H54 (cell line): ENCODE results near the gene ZNF557.
"Not testable (repeated sequence)": the region's sequence is repeated elsewhere in the genome, so short reads cannot be mapped to it uniquely, and the experiment has no call there.

Experiments used
- DNase-seq: peaks from one replicate; pipeline ENCODE4 v3.0.0; 2011; ENCODE audit warnings: low spot score, mixed read lengths; ENCODE audit not compliant: insufficient read length
- FAIRE-seq: peaks from 3 replicates; lab custom pipeline; 2011; peaks lifted over from hg19 to GRCh38; lab: Jason Lieb, UNC
- POLR2A ChIP-seq: IDR thresholded peaks from 2 replicates; pipeline ENCODE4 v1.6.1; 2011; ENCODE audit warnings: low read depth, mild to moderate bottlenecking, low read length

The ZNF557 gene

DNA sequence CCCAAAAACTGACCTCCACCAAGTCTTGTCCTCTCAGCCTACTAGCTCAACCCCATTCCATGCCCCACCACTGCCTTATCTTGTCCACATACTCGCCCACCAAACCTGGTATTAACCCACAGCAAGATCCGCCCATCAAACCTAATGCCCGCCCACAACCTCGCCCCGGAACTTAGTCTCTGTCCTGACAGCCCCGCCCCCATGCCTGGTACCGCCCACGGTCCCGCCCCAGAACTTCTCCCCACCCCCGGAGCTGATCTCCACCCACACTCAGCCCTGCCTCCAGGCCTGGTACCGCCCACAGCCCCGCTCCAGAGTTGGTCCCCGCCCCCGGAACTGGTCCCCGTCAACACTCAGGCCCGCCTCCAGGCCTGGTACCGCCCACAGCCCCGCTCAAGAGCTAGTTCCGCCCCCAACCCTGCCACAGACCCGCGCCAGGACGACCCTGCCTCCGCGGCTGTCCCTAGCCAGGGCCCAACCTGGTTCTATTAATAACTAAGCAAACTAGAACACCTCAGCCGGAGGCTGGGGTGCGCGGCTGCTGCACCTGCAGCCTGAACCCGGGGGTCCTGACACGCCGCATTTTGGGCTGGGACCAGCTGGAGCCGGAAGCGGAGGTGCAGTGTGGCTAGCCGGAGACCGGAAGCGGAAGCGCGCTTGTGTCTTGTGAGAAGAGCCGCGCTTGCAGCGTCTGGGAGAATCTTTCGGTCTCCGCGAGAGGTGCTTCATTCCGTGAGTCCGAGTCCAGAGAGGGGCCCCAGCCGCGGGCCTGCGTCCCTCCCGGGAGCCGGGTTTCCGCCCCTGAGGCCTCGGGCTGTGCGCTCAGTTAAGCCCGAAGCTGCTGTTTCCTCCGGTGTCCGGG, at the start of gene ZNF557:
Gene ZNF557, plus strand, starts transcription at position 662 of the 862 bp plus-strand sequence. CDS start 5,372 bp downstream, outside the sequence.
- DNase-seq, result peak; percentile 78
- peak; percentile 82 for FAIRE-seq
- peak; percentile 53; the same call in 1 of the 2 replicates for TF ChIP-seq POLR2A

DNA sequence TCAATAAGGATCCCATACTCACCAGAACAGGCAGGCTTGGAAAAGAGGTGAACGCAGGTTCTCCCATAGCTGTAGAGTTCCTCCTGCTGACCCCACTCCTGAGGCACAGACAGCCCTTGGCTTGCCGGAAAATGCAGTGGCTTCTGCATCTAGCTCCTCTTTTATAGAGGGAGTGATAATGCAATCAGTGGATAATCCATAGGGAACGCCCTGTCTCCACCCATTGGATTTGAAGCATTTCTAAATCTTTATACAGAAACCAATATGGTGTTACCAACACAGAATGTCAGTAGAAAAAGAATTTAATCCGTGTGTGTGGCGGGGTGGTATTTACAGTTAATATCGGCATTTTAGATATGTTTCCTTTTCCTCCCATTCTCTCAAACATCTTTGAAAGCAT, 48.2 kb upstream of the ZNF557 start, which contains the start of gene MBD3L2B:
Gene MBD3L2B, minus strand, starts transcription at position 101 of the 400 bp plus-strand sequence. Its CDS starts 34 bp downstream, at position 67.
- not testable (repeated sequence) for FAIRE-seq, DNase-seq

DNA sequence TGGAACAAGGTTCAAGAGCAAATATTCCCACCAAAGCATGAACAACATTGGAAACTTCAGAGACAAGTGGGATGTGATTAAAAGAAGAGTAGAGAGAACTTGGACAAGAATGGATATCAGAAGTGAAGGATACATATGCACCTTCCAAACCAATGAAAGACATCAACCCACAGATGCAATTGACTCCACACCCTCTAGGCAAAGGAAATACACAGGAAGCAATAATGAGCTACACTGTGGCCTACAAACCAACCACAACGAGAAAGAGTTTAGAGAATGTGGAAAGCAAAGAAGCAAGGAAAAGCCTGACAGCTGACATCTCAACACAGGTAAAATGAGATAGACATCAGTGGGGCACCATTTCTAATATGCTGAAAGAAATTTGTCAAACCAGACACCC, 40.7 kb upstream of the ZNF557 start:
- FAIRE-seq, result not testable (repeated sequence)

DNA sequence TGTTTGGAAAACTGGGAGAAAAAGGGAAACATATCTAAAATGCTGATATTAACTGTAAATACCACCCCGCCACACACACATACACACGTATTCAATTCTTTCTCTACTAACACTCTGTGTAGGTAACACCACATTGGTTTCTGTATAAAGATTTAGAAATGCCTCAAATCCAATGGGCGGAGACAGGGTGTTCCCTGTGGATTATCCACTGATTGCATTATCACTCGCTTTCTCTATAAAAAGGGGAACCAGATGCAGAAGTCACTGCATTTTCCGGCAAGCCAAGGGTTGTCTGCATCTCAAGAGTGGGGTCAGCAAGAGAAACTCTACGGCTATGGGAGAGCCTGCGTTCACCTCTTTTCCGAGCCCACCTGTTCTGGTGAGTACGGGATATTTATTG, 39.2 kb upstream of the ZNF557 start, which contains the start of gene MBD3L5:
Gene MBD3L5, plus strand, starts transcription at position 301 of the 400 bp plus-strand sequence. Its CDS starts 34 bp downstream, at position 335.
- not testable (repeated sequence) for FAIRE-seq, DNase-seq

More for the DNA sequence above, 40.7 kb upstream of the ZNF557 start:
- DNase-seq, result not testable (repeated sequence)

DNA sequence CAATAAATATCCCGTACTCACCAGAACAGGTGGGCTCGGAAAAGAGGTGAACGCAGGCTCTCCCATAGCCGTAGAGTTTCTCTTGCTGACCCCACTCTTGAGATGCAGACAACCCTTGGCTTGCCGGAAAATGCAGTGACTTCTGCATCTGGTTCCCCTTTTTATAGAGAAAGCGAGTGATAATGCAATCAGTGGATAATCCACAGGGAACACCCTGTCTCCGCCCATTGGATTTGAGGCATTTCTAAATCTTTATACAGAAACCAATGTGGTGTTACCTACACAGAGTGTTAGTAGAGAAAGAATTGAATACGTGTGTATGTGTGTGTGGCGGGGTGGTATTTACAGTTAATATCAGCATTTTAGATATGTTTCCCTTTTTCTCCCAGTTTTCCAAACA, 29.4 kb upstream of the ZNF557 start, which contains the start of gene MBD3L4:
Gene MBD3L4, minus strand, starts transcription at position 101 of the 400 bp plus-strand sequence. Its CDS starts 35 bp downstream, at position 66.
- FAIRE-seq, DNase-seq: not testable (repeated sequence)

DNA sequence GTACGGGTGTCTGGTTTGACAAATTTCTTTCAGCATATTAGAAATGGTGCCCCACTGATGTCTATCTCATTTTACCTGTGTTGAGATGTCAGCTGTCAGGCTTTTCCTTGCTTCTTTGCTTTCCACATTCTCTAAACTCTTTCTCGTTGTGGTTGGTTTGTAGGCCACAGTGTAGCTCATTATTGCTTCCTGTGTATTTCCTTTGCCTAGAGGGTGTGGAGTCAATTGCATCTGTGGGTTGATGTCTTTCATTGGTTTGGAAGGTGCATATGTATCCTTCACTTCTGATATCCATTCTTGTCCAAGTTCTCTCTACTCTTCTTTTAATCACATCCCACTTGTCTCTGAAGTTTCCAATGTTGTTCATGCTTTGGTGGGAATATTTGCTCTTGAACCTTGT, 27.9 kb upstream of the ZNF557 start:
- not testable (repeated sequence) for FAIRE-seq, DNase-seq

DNA sequence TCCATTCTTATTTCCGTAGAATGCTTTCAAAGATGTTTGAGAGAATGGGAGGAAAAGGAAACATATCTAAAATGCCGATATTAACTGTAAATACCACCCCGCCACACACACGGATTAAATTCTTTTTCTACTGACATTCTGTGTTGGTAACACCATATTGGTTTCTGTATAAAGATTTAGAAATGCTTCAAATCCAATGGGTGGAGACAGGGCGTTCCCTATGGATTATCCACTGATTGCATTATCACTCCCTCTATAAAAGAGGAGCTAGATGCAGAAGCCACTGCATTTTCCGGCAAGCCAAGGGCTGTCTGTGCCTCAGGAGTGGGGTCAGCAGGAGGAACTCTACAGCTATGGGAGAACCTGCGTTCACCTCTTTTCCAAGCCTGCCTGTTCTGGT, 20.5 kb upstream of the ZNF557 start, which contains the start of gene MBD3L2:
Gene MBD3L2, plus strand, starts transcription at position 301 of the 400 bp plus-strand sequence. Its CDS starts 53 bp downstream, at position 354.
- not testable (repeated sequence) for FAIRE-seq, DNase-seq

DNA sequence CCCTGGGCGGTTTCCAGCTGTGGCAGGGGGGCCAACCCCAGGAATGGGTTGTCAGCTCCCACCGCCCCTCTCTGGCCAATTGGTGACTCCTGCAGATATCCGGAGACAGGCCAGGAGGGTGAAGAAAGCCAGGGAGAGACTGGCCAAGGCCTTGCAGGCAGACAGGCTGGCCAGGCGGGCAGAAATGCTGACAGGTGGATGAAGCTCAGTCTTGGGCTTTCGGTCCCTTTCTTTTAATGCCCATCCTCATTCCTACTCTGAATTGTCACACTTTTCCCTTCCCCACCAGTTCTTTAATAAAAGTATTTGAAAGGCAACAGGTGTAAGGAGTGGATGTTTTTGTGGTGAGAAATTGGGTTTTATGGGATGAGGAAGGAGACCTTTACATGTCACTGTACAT, 18.1 kb upstream of the ZNF557 start:
- not testable (repeated sequence) for DNase-seq, FAIRE-seq

DNA sequence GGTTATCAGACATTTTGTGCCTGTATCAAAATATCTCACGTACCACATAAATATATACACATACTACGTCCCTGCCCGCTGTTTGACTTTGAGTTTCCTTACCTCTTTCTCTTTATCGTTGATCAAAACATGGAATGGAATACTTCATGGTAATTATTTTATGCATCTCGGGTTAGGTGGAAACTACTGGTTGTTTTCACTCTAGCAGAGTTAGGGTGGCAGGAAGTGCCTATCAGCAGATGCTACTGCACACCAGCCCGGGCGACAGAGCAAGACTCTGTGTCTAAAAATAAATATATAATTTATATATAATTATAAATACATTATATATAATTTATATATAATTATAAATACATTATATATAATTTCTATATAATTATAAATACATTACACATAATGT, 16.6 kb upstream of the ZNF557 start:
- DNase-seq, FAIRE-seq: not testable (repeated sequence)

DNA sequence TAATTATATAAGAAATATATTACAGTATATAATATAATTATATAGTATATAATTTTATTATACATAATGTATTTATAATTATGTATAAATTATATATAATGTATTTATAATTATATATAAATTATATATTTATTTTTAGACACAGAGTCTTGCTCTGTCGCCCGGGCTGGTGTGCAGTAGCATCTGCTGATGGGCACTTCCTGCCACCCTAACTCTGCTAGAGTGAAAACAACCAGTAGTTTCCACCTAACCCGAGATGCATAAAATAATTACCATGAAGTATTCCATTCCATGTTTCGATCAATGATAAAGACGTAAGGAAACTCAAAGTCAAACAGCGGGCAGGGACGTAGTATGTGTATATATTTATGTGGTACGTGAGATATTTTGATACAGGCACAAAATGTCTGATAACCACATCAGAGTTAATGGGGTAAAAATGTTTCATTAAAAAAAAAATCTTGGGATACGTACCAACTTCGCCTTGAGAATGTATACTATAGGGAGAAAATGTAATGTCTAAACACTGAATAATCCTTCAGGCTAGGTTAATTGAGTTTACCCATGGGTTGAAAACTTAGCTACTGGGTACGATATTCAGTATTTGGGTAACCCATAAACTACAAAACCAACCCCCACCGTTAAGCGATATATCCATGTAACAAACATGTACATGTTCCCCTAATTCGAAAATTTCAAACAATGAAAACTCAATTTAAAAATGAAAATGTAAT, 14.7 kb upstream of the ZNF557 start:
- not testable (repeated sequence) for DNase-seq, FAIRE-seq

DNA sequence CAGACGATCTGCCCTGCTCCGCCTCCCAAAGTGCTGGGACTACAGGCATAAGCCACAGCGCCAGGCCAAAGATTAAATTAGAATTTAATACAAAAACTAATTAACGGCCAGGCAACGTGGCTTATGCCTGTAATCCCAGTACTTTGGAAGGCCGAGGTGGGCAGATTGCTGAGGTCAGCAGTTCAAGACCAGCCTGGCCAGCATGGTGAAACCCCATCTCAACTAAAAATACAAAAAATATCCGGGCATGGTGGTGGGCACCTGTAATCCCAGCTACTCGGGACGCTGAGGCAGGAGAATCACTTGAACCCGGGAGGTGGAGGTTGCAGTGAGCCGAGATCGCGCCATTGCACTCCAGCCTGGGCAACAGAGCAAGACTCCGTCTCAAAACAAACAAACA, 13.8 kb upstream of the ZNF557 start:
- not testable (repeated sequence) for DNase-seq, FAIRE-seq

DNA sequence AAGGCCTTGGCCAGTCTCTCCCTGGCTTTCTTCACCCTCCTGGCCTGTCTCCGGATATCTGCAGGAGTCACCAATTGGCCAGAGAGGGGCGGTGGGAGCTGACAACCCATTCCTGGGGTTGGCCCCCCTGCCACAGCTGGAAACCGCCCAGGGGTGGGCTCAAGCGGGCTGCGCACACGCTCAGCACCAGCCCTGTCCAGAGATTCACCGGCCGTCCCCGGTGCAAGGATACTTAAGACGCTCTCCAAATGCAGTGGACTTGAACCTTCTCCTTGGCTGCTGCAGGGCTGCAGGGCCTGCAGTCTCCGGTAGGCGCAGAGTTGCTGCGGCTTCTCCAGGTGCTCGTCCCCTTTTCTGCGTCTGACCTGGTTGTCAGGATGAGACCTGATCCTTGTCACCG, 13.1 kb upstream of the ZNF557 start:
- not testable (repeated sequence) for DNase-seq, FAIRE-seq

DNA sequence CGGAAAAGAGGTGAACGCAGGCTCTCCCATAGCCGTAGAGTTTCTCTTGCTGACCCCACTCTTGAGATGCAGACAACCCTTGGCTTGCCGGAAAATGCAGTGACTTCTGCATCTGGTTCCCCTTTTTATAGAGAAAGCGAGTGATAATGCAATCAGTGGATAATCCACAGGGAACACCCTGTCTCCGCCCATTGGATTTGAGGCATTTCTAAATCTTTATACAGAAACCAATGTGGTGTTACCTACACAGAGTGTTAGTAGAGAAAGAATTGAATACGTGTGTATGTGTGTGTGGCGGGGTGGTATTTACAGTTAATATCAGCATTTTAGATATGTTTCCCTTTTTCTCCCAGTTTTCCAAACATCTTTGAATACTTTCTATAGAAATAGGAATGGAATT, 10.9 kb upstream of the ZNF557 start, which contains the start of gene MBD3L3:
Gene MBD3L3, minus strand, starts transcription at position 101 of the 400 bp plus-strand sequence. Its CDS starts 71 bp downstream, at position 30.
- not testable (repeated sequence) for DNase-seq, FAIRE-seq

DNA sequence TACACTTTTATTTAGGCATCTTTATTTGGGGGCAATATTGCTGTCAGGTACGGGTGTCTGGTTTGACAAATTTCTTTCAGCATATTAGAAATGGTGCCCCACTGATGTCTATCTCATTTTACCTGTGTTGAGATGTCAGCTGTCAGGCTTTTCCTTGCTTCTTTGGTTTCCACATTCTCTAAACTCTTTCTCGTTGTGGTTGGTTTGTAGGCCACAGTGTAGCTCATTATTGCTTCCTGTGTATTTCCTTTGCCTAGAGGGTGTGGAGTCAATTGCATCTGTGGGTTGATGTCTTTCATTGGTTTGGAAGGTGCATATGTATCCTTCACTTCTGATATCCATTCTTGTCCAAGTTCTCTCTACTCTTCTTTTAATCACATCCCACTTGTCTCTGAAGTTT, 9.5 kb upstream of the ZNF557 start:
- not testable (repeated sequence) for FAIRE-seq, DNase-seq
